H1 (cell line): ENCODE data around the gene EEF1AKMT2. TPM values are rescaled to one million over a fixed set of nuclear protein-coding genes. Genes with fewer than 3 reads are reported as not detected.
A peak's percentile ranks its signal among the peaks of the same experiment; 100 is the strongest.

ENCODE experiments used
- KDM4A ChIP-seq: IDR thresholded peaks from one replicate; pipeline ENCODE4 v1.7.1; 2012; ENCODE audit warnings: low read depth, mild to moderate bottlenecking, moderate library complexity, low read length, inconsistent platforms; ENCODE audit not compliant: severe bottlenecking
- PHF8 ChIP-seq: fragments of 200-600 bp; sonication (generic); conservative IDR thresholded peaks from 2 replicates; pipeline ENCODE4 v1.7.1; 2012; ENCODE audit warnings: low read depth, mild to moderate bottlenecking, inconsistent platforms, low read length, moderate library complexity
- POLR2A ChIP-seq, 2 experiments: IDR thresholded peaks; 1 replicate in 1 of 2; 2 replicates in 1 of 2; pipeline ENCODE4 v1.6.1; 2011; ENCODE audit warnings: low read depth in 2 of 2, low read length in 2 of 2, mild to moderate bottlenecking in 2 of 2; ENCODE audit errors: control extremely low read depth in 1 of 2
- POLR2AphosphoS5 ChIP-seq: IDR thresholded peaks from 2 replicates; pipeline ENCODE4 v1.6.1; 2011; ENCODE audit warnings: low read depth, low read length
- TAF1 ChIP-seq: IDR thresholded peaks from 2 replicates; pipeline ENCODE4 v1.6.1; 2011; ENCODE audit warnings: mild to moderate bottlenecking, low read depth, low read length
- polyA plus RNA-seq, 7 experiments: library from polyadenylated mRNA; depleted of rRNA in 3 of 7; stranded (reverse) in 5 of 7; unstranded in 2 of 7; fragments of >200 nt in 5 of 7; fragments of 200-250 nt in 2 of 7; gene quantifications; 1 replicate in 5 of 7; 2 replicates in 1 of 7; 4 replicates in 1 of 7; pipeline versions ENCODE4 v1.2.1 to v1.2.3, GENCODE V29; 2011 to 2013; ENCODE audit warnings: missing spikeins in 2 of 7, mixed read lengths in 2 of 7
- total RNA-seq: library from RNA; stranded (reverse); fragmentation: NEBNext Ultra II Directional; extraction: Animal tissue kit (Norgen Biotek cat#: 25700); gene quantifications from 2 replicates; pipeline ENCODE4 v1.2.1, GENCODE V29; 2021

EEF1AKMT2 gene
- total and polyA plus RNA-seq, 2 of the 8 experiments (the other 6 are each of a cell fraction or from before 2014, with no cell fraction given) = 9.8 to 26.8 TPM

GRCh38 chr10:124744102-124745050 is 47.3 kb downstream of the EEF1AKMT2 start, which contains the start of gene FAM53B (continued):
- TF ChIP-seq TAF1 = 0 out of 2 replicates have a peak, but pooled peaks have one; percentile 32
- no peak for TF ChIP-seq POLR2AphosphoS5
- TF ChIP-seq PHF8 = peak; percentile 48
- peak in 1 of 2 experiments; percentile 33; a peak in 1 of 3 replicates for TF ChIP-seq POLR2A (IDR thresholded peaks at IDR 0.05; ENCODE audit: control extremely low read depth in 1 of 2, low read depth in 2 of 2, low read length in 2 of 2)
- TF ChIP-seq KDM4A = peak; percentile 66
